ENCODE data around the gene RGS9.

RGS9 gene

GRCh38 chr17:65158041-65158440, 20.9 kb downstream of the RGS9 start:
- Histone ChIP-seq H3K27me3 (no peaks in the 10 kb centered on the region), H3K4me3 (ENCODE audit: low read depth, low read length) (no peak overlapping the region), H3K36me3 (no peaks in the 10 kb centered on the region), H3K9me3 (no peaks in the 10 kb centered on the region), H3K4me1 (peaks cover 2% of the 10 kb centered on the region; the same call in 1 of the 2 replicates)
- DNase-seq, result no peak
- TF ChIP-seq CTCF (IDR thresholded peaks at IDR 0.05; ENCODE audit: low read depth, low read length), result no peak

GRCh38 chr17:65158622-65159021, 21.5 kb downstream of the RGS9 start:
- TF ChIP-seq CTCF (IDR thresholded peaks at IDR 0.05; ENCODE audit: low read depth, low read length), result no peak
- H3K9me3 ChIP-seq, result no peaks in the 10 kb centered on the region
- H3K36me3 ChIP-seq, result no peaks in the 10 kb centered on the region
- H3K4me3 ChIP-seq (ENCODE audit: low read depth, low read length), result no peak overlapping the region
- H3K27me3 ChIP-seq, result no peaks in the 10 kb centered on the region
- DNase-seq, result peak; percentile 43
- H3K4me1 ChIP-seq, result peaks cover 2% of the 10 kb centered on the region; the same call in 1 of the 2 replicates

- no peaks in the 10 kb centered on the region for H3K36me3 ChIP-seq
- no peaks in the 10 kb centered on the region for H3K27me3 ChIP-seq
- H3K4me1 ChIP-seq, result peaks cover 2% of the 10 kb centered on the region; the same call in 1 of the 2 replicates
- no peak for DNase-seq
- H3K9me3 ChIP-seq, result no peaks in the 10 kb centered on the region
- no peak for TF ChIP-seq CTCF (IDR thresholded peaks at IDR 0.05; ENCODE audit: low read depth, low read length)
- no peak overlapping the region for H3K4me3 ChIP-seq (ENCODE audit: low read depth, low read length)
These were observed 23.3 kb downstream of the RGS9 start for GRCh38 chr17:65160516-65160915.

GRCh38 chr17:65163990-65164495, 26.9 kb downstream of the RGS9 start:
- DNase-seq, result peak; percentile 15
- no peaks in the 10 kb centered on the region for H3K27me3 ChIP-seq
- no peaks in the 10 kb centered on the region for H3K4me1 ChIP-seq
- no peak overlapping the region for H3K4me3 ChIP-seq (ENCODE audit: low read depth, low read length)
- no peaks in the 10 kb centered on the region for H3K9me3 ChIP-seq
- no peak for TF ChIP-seq CTCF (IDR thresholded peaks at IDR 0.05; ENCODE audit: low read depth, low read length)
- no peaks in the 10 kb centered on the region for H3K36me3 ChIP-seq

GRCh38 chr17:65166787-65167186, 29.6 kb downstream of the RGS9 start:
- no peak for DNase-seq
- no peaks in the 10 kb centered on the region for H3K36me3 ChIP-seq
- H3K4me3 ChIP-seq (ENCODE audit: low read depth, low read length), result no peak overlapping the region
- no peaks in the 10 kb centered on the region for H3K9me3 ChIP-seq
- TF ChIP-seq CTCF (IDR thresholded peaks at IDR 0.05; ENCODE audit: low read depth, low read length), result no peak
- H3K4me1 ChIP-seq, result peaks cover 3% of the 10 kb centered on the region; the same call in 1 of the 2 replicates
- H3K27me3 ChIP-seq, result no peaks in the 10 kb centered on the region

GRCh38 chr17:65167566-65167965, 30.4 kb downstream of the RGS9 start:
- TF ChIP-seq CTCF (IDR thresholded peaks at IDR 0.05; ENCODE audit: low read depth, low read length), result no peak
- no peak overlapping the region for H3K4me3 ChIP-seq (ENCODE audit: low read depth, low read length)
- no peaks in the 10 kb centered on the region for H3K27me3 ChIP-seq
- H3K4me1 ChIP-seq, result peaks cover 5% of the 10 kb centered on the region; the same call in 1 of the 2 replicates
- H3K9me3 ChIP-seq, result no peaks in the 10 kb centered on the region
- no peaks in the 10 kb centered on the region for H3K36me3 ChIP-seq
- no peak for DNase-seq

All from BE2C (cell line).